Non-pigmented ciliary epithelial cell (primary cell): ENCODE data around the gene NAIF1.
"Not testable (repeated sequence)": the region's sequence is repeated elsewhere in the genome, so short reads cannot be mapped to it uniquely, and the experiment has no call there.

Source experiments
- DNase-seq: peaks from one replicate; pipeline ENCODE4 v3.0.0-alpha.2; 2010; ENCODE audit warnings: low read depth

NAIF1 gene, protein sequence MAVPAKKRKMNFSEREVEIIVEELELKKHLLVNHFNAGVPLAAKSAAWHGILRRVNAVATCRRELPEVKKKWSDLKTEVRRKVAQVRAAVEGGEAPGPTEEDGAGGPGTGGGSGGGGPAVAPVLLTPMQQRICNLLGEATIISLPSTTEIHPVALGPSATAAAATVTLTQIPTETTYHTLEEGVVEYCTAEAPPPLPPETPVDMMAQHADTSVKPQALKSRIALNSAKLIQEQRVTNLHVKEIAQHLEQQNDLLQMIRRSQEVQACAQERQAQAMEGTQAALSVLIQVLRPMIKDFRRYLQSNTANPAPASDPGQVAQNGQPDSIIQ

DNA sequence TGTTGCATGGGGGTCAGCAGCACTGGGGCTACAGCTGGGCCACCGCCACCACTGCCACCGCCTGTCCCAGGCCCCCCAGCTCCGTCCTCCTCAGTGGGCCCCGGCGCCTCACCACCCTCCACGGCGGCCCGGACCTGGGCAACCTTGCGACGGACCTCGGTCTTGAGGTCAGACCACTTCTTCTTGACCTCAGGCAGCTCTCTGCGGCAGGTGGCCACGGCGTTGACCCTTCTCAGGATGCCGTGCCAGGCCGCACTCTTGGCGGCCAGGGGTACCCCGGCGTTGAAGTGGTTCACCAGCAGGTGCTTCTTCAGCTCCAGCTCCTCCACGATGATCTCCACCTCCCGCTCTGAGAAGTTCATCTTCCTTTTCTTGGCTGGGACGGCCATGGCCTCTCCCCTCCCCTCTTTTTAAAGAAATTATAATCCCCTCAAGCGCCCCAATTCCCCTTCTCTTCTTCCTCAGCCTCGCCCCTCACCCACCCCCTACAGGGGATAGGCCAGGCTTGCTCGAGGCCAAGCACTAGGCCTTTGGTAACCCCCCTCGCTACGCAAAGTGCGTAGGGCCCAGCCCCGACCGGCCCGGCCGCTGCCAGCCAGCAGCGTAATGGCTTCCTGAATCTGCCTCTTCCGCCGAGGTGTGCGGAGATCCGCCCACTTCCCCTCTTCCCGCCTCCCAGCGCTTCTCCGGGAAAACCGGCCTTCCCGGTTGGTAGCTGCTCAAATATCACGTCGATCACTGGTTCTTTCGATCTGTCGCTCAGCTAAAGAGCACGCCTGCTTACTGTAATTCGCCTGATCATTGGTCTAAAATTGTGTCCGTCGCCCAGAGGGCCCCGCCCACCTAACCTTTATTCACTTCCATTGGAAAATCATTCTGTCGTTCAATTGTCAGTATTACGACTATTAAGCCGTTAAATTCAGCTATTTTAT lies at the start of gene NAIF1:
TSS of gene NAIF1 (minus strand) at position 608 of the 932 bp plus-strand sequence. CDS start at position 389, 219 bp downstream.
- DNase-seq = peak; percentile 99

DNA sequence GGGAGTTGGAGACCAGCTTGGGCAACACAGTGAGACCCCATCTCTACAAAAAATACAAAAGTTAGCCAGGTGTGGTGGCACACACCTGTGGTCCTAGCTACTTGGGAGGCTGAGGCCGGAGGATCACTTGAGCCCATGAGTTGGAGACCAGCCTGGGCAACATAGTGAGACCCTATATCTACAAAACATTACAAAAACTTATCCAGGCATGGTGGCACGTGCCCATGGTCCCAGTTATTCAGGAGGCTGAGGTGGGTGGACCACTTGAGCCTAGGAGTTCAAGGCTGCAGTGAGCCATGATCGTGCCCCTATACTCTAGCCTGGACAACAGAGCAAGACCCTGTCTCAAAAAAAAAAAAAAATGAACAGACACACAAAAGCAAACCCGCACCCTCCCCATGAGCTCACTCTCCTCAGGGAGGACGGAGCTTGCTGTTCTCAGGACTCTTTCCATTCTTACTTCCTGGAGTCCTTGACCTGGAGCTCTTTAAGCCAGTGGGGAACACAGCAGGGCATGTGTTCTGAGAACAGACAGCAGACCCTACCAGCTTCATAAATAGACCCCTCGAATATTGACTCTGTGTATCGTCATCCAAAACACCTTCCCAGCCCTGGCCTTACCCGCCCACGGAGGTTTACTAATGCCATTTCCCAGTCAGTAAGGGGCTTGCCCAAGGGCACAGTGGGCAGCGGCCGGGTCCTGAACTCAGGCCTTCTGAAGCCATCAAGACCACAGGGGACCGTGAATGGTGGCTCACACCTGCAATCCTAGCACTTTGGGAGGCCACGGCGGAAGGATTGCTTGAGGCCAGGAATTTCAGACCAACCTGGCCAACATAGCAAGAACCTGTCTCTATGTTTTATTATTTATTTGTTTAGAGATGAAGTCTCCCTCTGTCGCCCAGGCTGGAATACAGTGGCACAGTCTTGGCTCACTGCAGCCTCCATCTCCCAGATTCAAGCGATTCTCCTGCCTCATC lies 49.3 kb upstream of the NAIF1 start:
- no peak for DNase-seq

DNA sequence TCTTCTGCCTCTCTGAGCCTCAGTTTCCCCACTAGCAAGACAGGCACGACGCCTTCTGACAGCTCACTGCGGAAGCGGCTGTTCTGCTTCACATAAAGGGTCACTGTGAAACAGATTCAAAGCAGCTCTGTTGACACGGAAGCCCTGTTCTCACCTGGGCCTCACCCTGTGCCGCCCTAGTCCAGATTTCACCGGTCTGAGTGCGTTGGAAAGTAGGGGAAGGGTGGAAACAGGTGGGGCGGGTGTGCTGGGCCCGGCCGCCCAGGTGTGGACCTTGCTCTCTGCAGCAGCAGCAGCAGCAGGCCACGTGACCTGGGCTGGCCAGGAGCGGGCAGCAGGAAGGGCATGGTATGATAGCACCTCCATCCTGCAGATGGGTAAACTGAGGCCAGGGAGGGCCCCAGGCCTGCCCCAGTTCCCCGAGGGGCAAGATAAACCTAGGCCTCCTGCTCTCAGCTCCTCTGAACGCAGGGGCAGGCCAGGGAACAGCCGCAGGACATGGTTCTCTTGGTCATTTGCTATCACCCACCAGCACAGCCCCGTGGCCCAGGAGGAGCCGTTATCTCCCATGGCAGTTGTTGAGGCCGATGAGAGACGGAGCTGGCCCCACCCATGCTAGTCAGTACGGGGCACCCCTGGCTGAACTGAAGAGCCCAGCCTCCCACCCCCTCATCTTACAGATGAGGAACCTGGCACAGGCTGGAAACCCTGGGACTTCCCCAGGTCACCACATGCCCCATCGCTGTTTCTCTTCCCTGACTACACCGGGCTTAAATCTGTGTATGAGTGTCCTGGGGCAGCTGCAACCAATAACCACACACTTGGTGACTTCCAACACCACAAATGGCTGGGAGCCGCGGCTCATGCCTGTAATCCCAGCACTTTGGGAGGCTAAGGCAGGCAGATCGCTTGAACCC lies 48.3 kb upstream of the NAIF1 start:
- DNase-seq = no peak

DNA sequence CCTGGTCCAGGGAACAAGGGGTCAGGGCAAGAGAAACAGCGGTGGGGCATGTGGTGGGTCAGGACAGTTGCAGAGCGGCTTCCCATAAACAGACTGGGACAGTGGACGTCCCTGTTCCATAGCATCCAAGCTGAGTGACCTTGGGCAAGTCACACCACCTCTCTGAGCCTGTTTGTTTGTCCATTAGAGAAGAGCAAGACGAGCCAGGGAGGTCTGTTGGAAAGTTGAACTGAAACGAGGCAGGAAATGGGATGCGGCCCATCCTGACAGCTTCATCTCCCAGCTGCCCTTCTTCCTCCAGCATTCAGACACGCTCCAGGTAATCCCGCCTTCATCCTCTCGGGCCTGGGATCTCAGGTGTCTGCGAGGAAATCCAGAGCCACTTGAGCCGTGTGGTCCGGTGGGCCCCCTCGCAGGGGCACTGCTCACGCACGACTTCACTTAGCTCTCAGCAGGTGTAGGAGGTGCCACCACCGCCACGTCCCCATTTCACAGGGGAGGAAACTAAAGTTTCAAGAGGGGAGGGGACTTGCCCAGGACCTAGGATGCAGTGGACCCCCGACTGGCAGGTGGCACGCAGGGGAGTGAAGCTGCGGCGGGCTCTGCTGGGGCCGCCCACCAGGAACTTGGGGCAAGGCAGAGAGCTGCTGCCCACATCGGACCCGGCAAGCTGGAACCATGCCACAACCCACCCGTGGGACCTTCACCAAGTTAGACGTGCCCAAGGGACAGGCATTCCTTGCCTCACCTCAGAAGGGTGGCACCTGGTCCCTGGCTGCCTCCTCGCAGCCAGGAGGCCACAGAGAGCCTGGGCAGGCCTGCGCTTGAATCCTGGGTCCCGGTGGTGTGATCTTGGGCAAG lies 47.4 kb upstream of the NAIF1 start:
- no peak for DNase-seq

DNA sequence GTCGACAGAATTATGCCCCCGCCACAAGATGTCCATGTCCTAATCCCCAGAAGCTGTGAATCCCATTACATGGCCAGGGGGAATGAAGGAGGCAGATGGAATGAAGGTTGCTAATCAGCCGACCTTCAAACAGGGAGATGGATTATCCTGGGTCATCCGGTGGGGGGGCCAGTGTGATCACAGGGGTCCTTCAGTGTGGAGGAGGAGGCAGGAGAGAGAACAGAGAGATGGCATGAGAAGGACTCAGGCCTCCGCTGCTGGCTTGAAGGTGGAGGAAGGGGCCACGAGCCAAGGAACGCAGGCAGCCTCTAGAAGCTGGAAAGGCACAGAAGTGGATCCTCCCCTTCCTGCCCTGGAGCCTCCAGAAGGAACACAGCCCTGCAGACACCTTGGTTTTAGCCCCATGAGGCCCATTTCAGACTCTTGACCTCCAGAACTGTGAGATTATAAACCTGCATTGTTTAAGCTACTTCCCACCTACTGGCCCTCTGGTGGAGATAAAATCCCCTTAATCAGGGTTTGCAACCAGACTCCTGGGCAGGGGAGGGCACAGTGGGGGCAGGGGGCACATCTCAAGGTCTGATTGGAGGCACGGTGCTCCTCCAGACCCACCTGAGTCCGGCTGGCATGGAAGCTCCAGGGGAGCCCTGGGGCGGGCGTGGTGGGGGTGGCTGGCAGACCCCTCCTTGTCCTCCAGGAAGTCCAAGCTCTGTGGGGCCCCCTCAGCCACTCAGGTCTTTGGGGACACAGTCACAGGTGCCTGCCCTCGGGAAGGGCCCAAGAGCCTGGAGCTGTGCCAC lies 46.6 kb upstream of the NAIF1 start:
- no peak for DNase-seq

DNA sequence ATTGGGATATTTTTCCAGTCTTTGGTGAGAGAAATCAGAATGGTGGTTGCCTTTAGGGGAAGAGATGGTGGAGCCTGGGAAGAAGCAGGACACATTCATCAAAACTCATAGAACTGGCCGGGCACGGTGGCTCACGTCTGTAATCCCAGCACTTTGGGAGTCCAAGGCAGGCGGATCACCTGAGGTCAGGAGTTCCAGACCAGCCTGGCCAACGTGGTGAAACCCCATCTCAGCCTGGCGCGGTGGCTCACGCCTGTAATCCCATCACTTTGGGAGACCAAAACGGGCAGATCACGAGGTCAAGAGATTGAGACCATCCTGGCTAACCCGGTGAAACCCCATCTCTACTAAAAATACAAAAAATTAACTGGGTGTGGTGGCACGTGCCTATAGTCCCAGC lies 44.6 kb upstream of the NAIF1 start:
- not testable (repeated sequence) for DNase-seq

DNA sequence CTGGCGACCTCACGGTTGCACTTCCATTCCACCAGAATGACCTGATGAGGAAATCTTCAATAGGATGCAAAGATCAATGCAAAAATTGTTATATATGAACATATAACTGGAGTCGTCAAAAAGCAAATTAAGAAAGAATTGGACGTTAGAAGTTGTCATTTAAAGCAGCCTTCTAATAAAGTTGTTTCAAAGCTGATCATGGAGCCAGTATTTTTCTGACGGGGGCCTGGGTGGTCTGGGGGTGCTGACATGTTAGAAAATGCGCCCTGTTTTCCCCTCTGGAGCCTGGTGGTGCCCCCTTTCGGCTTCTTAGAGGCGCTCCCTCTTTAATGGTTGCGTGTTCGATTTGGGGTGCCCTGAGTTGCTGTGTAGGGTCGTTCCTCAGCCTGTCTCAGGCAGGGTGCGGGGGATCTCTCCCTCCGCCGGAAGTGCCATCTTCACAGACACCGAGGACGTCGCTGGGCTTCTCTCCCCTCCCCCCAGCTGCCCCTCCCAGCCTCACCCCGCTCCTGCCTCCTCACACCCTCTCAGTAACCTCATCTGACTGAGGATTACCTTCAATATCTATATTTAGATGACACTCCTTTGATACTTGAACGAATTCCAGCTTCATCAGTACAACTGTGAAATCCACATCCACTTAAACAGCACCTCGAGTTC lies 42.1 kb upstream of the NAIF1 start:
- no peak for DNase-seq

DNA sequence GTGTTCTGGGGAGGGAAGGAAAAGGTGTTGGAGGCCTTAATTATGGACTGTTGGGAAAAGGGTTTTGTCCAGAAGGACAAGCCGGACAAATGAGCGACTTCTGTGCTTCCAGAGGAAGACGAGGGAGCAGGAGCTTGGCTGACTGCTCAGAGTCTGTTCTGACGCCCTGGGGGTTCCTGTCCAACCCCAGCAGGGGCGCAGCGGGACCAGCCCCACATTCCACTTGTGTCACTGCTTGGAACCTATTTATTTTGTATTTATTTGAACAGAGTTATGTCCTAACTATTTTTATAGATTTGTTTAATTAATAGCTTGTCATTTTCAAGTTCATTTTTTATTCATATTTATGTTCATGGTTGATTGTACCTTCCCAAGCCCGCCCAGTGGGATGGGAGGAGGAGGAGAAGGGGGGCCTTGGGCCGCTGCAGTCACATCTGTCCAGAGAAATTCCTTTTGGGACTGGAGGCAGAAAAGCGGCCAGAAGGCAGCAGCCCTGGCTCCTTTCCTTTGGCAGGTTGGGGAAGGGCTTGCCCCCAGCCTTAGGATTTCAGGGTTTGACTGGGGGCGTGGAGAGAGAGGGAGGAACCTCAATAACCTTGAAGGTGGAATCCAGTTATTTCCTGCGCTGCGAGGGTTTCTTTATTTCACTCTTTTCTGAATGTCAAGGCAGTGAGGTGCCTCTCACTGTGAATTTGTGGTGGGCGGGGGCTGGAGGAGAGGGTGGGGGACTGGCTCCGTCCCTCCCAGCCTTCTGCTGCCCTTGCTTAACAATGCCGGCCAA lies 41.3 kb upstream of the NAIF1 start:
- DNase-seq = no peak

DNA sequence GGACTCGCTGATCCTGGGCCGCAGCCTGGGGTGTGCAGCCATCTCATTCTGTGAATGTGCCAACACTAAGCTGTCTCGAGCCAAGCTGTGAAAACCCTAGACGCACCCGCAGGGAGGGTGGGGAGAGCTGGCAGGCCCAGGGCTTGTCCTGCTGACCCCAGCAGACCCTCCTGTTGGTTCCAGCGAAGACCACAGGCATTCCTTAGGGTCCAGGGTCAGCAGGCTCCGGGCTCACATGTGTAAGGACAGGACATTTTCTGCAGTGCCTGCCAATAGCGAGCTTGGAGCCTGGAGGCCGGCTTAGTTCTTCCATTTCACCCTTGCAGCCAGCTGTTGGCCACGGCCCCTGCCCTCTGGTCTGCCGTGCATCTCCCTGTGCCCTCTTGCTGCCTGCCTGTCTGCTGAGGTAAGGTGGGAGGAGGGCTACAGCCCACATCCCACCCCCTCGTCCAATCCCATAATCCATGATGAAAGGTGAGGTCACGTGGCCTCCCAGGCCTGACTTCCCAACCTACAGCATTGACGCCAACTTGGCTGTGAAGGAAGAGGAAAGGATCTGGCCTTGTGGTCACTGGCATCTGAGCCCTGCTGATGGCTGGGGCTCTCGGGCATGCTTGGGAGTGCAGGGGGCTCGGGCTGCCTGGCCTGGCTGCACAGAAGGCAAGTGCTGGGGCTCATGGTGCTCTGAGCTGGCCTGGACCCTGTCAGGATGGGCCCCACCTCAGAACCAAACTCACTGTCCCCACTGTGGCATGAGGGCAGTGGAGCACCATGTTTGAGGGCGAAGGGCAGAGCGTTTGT lies 40.5 kb upstream of the NAIF1 start:
- no peak for DNase-seq

DNA sequence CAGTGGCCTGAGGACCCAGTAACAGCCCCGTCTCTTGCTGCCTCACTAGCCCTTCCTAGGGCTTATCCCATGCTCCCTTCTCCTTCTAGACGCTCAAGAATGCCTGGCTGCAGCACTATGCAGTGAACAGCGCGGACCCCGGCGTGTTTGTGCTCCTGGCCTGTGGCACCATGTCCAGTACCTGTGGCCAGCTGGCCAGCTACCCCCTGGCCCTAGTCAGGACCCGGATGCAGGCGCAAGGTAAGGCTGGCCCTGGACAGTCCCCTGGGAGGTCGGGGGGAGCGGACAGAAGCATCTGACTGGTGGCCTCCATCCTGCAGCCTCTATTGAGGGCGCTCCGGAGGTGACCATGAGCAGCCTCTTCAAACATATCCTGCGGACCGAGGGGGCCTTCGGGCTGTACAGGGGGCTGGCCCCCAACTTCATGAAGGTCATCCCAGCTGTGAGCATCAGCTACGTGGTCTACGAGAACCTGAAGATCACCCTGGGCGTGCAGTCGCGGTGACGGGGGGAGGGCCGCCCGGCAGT lies 39.9 kb upstream of the NAIF1 start:
- no peak for DNase-seq

DNA sequence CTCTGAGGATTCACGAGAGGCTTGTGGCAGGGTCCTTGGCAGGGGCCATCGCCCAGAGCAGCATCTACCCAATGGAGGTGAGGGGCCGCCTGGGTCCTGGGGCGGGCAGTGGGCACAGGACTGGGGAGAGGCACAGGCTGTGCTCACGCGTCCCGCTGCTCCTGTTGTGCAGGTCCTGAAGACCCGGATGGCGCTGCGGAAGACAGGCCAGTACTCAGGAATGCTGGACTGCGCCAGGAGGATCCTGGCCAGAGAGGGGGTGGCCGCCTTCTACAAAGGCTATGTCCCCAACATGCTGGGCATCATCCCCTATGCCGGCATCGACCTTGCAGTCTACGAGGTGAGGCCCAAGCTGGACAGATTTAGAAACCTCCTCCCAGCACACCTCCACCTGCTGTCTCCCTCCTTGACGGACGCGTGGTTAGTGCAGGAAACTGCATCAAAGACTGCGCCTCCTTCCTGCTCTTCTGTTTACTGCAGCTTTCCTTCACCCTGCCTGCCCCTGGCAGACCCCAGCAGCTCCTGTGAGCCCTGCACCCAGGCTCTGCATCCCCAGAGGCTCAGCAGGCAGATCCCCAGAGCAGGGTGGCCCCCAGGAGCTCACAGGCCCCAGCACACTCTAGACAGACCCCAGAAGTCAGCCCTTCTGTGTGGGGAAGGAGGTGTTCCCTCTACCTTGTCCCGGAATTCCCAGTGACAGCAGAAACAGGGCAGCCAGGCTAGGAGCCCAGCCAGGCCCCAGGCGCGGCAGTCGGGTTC lies 39.2 kb upstream of the NAIF1 start:
- DNase-seq = no peak

DNA sequence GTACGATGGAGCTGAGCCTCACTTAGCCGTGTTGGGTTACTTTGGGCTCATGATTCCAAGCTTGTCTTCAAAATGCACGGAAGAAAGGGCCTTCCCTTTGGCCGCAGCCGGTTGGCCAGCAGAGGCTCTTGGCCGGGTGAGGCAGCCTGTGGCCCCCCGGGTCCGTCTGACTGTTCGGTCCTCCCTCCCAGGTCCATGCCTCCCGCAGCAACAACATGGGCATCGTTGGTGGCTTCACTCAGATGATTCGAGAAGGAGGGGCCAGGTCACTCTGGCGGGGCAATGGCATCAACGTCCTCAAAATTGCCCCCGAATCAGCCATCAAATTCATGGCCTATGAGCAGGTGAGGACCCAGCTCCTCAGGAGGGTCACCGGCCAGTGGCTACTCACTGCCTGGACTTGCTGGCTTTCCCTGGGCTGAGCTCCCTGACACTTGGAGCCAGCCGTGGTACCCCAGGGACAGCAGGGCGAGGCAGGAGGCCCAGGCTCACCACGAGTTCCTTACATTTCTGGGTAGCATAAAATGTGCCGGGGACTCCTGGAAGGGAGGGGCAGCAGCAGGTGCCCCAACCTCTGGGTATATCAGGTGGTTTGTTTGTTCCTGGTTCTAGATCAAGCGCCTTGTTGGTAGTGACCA lies 38.5 kb upstream of the NAIF1 start:
- DNase-seq = no peak

DNA sequence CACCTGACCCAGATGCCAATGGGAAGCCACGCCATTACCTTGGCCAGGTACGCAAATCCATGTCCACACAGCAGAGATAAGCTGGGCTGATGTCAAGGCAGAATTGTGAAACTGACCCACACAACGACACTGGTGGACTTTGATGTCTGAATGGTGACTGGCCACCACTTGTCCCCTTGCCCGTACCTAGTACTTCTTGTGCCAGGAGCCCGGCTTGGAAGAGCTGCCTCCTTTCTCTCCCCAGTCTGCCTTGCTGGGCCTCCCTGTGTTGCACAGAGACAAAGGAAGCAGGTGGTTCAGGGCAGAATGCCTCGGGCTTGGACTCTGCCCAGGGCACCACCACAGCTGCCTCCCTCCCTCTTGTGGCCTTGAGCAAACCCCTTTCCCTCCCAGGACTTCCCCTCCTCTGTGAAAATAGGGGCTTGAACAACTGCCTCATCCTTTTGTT lies 37.1 kb upstream of the NAIF1 start:
- no peak for DNase-seq

DNA sequence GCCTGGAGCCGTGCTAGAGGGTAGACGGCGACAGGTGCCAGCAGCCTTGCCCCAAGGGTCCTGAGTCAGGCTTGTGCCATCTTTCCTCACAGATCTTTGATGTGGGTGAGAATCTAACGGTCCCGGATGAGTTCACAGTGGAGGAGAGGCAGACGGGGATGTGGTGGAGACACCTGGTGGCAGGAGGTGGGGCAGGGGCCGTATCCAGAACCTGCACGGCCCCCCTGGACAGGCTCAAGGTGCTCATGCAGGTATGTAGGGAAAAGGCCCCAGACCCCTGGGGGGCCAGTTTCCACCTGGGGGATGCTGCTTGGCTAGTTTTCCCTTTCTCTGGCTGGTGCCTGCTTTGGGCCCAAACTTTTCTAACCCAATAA lies 36.5 kb upstream of the NAIF1 start:
- DNase-seq = no peak

DNA sequence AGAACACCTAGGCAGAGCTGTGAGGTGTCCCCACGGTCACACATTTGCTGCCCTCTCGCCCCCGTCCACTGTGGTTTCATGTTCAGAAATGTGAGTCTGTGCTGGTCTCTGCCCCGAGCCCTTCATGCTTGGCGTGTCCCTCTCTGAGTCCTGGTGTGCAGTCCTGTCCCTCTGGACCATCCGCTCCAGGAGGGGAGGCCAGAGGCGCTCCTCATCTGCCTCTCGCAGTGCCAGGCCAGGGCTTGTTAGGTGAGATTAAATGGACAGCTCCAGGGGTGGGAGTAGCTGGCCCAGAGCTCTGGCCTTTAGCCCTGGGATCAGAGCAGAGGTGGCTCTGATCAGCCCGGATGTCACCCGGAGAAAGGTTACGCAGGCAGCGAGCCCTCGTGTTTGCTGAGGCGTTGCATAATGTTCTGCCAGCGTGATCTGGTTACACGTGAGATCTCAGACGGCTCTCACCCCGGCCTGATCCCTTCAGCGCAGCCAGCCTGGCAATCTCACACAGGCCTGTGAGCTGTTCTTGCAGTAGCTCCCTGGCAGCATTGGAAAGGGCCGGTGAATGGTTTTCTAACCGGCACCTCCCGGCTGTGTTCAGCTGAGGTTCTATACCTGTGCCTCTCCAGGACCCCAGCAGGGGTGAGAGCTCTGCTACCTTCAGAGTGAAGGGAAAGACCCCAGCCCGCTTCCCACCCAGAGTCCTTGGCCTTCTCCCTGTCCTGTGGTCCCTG lies 35.9 kb upstream of the NAIF1 start:
- no peak for DNase-seq
